Mesenteric fat pad (tissue), 1 donor: ENCODE measurements around the gene DNAJA2. TPM values are rescaled to one million over a fixed set of nuclear protein-coding genes. Genes with fewer than 3 reads are reported as not detected.

ENCODE experiments used
- DNase-seq: peaks from one replicate; pipeline ENCODE4 v3.0.0-alpha.2; 2020; ENCODE audit warnings: low spot score
- total RNA-seq: library from RNA; stranded (reverse); fragmentation: NEBNext Ultra II Directional; extraction: Animal tissue kit (Norgen Biotek cat#: 25700); gene quantifications from one replicate; pipeline ENCODE4 v1.2.1, GENCODE V29; 2021
- donor health status: DM: yes; HTN: yes; CAD: no.

DNAJA2 gene
- total RNA-seq, 1 donor from 2014 or later, result 54.9 TPM

DNA sequence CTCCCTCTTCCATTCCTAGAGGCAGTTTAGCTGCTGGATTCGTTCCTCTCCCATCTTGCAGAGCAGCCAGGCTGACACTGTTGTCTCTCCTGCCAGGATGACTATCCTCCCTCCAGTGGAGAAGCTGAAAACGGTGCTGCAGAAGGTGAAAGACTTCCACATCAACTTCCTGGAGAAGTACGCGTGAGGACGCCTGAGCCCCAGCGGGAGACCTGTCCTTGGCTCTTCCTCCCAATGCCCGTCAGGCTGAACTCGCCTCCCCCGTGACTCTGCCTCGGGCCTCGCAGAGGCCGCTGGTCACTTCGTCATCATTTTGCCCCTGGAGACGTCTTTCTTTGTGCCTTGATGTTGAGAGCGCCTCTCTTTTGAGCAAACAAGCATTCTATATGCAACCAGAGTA is 44.7 kb downstream of the DNAJA2 start:
- no peak for DNase-seq

DNA sequence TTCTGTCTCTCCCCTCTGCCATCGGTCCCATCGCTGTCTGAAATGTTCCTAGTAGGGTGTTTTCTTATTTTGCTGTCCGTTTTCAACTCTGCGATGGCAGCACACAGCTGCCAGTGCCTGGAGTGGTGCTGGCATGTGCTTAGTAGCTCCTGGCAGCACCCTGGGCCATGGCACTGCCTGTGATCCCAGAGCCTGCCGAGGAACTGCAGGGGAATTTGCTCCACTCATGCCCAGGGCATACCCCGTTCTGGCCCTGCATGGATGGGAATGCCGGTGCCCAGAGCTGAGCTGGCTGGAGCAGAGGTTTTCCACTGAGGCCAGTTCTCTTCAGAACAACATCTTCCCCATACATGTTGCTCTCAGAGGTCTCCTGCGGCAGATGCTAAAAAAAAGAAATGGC is 46.2 kb downstream of the DNAJA2 start:
- no peak for DNase-seq

DNA sequence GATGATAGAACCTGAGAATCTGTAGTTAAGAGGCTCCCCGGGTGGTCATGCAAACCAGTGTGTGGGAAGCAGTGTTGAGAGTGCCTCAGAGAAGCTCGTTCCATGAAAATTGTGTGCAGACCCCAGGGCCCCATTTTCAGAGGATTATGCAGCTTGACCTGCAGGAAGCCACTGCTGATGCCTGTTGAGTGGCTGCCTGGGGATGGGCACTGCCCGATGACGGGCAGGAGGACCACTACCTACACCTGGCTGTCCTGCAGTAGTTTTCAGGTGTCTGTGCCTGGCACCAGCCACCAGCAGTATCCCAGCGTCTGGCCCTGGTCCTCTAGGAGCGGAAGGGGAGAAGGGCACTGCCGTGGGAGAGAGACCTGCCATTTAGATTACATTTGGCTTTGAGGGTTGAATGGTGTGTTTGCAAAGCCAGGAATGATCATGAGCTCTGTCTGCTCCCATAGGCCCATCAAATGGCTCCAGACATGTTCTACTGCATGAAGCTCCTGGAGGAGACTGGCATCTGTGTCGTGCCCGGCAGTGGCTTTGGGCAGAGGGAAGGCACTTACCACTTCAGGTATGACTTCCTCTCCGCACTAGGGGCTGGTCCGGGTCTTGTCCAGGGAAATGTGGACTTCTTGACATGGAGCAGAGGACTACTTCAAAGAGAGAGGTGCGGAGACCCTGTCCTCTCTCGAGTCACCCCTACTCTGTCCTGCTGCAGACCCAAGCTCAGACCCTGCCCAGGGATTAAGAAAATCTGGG is 46.8 kb downstream of the DNAJA2 start:
- no peak for DNase-seq

DNA sequence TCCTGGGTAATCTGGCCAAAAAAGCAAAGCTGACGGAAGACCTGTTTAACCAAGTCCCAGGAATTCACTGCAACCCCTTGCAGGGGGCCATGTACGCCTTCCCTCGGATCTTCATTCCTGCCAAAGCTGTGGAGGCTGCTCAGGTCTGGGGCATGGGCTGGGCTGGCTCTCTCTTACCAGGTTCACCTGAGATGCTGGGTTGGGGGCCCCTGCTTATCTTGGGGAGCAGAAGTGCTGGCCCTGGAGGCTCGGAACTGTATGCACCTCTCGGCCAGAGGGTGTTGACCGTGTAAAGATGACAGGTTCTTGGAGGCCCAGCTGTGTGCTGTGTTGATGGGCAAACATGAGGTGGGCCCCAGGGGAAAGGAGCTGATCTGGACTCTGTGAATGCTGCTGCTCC is 49.1 kb downstream of the DNAJA2 start:
- DNase-seq, result no peak

DNA sequence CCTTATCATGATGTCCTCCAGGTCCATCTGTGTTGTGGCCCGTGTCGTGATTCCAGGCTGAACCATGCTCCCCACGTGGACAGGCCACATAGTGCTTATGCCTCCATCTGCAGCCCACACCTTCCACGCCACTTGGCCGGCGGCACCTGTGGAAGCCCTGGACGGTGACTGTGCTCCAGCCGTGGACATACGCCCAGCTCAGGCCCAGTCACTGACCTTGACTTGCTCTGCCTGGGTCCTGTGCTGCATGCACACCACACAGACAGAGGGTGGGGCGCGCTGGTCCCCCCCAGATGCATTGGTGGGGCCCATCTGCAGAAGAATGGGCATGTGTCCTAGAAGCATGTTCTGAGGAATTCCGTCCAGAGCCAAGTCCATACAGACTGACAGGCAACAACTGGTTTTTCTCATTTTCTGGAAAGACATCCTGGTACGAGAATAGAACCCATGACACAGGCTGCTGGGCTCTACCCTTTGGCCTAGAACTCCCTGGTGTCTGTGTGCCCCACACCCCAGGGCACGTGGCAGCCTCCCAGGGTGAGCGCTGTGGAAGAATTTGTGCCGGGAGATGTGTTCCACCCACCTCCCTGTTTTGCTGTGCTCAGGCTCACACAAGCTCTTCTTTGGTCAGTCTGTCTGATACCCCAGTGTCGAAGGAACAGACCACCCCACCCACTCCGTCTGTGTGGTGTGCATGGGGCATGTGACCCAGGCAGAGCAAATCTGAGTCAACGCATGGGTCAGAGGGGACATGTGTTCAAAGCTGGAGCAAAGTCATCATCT is 49.8 kb downstream of the DNAJA2 start:
- no peak for DNase-seq

DNA sequence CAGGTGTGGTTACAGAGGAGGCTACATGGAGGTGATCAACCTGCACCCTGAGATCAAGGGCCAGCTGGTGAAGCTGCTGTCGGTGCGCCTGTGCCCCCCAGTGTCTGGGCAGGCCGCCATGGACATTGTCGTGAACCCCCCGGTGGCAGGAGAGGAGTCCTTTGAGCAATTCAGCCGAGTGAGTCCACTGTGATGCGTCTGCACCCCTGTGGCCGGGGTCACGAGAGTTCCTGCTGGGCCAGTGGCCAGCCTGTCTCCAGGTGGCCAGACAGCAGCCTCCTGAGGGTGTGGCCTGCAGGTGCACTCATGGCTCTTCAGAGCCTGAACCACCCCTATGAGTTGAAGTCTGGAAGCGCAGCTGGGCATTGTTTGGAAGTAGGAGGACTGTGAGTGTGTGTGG is 51.2 kb downstream of the DNAJA2 start:
- no peak for DNase-seq

DNA sequence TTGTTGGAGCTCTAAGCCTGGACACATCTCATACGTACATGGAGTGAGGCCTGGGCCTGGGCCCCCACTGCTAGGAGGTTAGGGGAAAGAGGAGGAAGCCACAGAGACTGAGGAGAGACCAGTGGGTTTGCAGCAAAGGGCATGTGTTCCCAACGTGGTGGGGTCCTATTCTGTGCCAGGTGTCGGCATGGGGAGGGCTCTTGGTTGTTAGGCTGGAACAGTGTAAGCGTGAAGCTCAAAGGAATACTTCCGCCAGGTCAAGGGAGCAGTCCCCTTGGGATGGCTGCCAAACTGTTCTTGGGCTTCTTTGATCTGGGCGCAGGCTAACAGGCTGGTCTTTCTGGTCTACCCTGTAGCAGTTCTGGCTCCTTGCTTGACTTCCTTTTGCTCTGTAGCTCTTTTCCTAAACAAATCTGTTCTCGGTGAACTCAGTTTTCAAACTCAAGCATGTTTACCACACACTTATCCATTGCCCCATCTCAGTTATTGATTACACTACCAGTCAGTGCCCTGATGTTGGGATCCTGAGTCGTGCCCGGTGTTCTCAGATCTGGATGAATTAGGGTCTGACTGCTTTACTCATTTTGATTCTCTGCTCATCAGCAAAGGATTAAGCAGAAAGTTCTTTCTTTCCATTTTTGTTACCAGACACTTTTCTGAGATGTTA is 52.9 kb downstream of the DNAJA2 start:
- no peak for DNase-seq

DNA sequence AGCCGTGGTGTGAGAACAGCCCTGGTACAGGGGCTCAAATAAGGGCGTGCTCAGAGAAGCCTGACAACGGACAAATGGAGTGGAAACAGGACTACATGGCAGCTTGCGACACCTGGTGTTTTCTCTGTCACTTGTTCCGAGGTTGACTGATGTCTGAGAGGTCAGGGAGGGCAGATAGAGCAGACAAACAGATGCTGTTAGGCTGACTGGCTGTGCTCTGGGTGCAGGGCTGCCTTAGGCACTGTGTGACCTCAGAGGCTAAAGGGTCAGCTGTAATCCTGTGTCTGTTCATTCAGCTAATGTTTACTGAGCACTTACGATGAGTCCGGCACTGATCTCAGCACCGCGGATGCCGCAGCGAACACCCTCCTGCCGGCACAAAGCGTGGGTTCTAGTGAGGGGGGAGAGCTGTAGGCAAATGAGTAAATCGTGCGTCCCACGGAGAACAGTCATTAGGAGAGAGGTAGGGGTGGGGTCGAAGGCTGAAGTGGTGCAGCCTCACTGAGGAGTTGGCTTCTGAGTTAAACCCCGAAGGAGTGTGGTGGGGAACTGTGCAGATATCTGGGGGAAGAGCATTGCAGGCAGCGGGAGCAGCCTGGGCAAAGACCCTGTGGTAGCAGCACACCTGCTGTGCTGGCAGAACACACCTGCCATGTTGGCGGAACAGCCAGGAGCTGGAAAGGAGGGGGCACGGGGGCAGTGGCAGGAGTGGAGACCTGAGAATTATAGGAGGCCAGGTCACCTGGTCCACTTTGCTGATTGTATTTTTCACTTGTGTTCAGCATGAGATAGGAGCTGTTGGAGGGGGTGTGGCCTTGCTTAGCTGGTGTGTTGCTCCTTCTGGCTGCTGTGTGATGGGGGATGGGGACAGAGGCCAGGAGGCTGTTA is 54.3 kb downstream of the DNAJA2 start:
- DNase-seq, result no peak

DNA sequence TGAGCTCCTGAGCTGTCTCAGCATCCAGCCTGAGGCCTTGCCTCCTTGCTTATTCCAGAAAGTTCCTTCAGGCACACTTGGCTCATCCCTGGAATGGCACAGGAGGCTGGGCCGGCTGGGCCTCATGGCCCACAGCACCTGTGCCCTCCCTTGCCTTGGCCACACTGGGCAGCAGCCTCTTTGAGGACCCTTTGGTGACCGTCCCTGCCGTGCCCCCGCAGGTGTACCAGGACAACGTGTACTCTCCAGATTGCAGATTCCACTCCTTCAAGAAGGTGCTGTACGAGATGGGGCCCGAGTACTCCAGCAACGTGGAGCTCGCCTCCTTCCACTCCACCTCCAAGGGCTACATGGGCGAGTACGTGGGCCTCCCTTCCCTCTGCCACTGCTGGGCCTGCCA is 55.1 kb downstream of the DNAJA2 start:
- DNase-seq, result no peak

DNA sequence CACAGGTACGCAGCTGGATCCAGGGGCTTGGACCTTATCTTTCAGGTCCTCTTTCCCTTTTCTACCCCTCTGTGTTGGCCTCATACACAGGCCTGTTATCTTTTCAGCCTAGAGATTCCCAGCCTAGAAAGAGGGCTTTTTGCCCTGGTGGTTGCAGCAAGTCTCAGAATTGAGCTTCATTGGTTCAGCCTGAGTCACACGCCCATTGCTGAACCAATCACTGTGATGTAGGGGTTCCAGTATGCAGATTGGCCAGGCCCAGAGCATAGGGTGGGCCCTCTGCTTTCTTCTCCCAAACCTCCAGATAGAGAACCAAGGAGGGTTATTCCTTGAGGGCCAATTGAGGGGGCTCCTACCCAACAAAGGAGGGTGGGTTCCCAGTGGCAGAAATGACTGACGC is 56.5 kb downstream of the DNAJA2 start:
- DNase-seq, result no peak

DNA sequence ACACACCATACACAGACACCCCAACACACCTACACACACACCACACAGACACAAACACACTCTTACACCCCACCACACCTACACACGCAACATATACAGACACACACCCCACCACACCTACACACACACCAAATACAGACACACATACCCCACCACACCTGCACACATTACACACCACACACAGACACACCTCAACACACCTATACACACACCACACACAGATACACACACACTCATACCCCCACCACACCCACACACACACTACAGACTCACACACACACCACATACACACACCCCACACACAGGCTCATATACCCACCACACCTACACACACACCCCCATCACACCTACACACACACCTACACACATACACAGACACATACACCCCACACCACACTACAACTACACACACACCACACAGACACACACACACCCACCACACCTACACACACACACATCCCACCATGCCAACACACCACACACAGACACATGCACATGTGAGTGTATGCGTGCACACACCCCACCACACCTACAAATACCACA is 57.9 kb downstream of the DNAJA2 start:
- DNase-seq, result no peak

DNA sequence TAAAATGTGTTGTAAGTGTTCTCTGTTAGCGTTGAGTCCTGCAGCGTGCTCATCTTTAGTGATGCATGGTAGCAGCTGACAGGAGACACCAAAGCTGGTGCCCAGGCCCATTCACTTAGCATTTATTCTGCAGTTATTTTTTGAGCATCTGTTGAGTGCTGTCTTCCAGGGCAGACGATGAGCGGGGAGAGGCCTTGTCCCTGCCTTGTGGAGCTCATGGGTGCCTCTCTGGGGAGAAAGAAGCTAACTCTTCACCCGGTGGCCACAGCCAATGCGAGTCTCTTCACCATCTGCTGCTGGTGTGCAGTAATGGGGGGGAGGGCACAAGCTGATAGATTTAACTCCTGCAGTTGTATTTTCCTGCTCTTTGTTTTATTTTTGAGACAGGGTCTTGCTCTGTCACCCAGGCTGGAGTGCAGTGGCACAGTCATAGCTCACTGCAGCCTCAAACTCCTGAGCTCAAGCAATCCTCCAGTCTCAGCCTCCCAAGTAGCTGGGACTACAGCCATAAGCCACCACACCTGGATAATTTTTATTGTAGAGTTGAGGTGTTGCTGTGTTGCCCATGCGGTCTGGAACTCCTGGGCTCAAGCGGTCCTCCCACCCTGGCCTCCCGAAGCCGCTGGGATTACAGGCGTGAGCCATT is 58.8 kb downstream of the DNAJA2 start:
- DNase-seq, result no peak

DNA sequence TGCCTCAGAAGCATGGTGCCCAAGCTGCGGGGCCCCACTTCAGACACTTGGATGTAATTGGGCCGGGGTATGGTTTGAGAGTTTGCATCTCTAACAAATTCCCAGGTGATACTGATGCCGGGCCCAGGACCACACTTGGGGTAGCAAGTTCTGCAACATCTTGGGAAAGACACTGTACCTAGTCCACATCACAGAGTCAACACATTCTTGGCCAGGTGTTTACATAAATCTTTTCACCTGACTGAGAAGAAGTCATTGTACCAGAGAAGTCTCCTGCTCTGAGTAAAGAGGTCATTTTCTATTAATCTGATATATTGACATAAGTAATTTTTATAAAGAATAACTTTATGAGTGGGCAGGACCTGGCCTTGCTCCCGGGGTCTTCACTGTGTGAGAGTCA is 61.8 kb downstream of the DNAJA2 start:
- no peak for DNase-seq

DNA sequence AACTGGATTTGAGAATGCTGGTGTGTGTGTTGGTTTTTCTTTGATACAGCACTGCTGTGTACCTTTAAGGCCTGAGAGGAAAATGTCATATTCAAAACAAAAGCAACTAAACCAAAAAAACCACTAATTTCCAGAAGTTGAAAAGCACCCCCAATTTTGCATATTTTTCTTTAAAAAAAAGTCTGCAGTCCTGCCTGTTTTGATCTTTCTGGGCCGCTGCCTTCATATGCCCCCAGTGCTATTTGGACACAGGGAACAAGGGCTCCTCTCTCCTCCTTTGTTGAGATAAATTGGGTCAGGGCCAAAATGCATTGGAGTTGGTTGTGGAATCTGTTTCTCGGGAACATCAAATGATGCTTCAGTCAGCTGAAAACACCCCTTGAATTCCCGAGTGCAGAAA is 62.4 kb downstream of the DNAJA2 start:
- DNase-seq, result no peak

DNA sequence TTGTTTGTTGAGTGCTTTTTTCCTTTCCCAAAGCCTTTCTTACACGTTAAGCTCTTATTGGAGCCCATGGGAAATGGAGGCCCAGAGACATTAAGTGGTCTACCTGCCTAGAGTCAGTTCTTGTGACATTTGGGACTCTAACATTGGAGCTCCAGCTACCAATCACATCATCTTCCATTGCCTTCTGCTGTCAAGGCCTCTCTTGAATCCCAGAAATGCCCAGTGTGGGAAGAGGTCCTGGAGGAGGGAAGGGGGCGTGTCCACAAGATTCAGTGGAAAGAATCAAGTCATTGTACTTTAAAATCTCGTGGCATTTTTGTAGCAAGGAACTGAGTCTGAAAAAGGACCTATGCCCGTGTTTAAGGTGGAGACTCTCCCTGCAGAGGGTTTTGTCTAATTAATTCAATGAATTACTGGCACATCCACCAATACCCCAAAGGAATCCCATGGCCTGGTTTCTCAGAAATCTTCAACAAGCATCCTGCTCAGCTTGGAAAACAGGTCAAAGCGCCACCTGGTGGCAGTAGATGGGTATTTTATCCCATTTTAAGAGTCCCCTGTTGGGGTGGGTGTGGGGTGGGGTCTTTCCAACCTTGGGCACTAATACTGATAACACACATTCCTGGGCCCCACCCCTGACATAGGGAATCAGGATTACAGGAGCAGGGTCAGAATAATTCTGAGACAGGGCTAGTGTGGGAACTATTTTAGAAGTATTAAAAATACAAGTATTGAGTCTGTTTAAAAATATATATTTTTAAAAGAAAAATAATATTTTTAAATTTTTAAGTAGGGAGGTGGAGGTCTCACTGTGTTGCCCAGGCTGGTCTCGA is 64.7 kb downstream of the DNAJA2 start:
- DNase-seq, result no peak

DNA sequence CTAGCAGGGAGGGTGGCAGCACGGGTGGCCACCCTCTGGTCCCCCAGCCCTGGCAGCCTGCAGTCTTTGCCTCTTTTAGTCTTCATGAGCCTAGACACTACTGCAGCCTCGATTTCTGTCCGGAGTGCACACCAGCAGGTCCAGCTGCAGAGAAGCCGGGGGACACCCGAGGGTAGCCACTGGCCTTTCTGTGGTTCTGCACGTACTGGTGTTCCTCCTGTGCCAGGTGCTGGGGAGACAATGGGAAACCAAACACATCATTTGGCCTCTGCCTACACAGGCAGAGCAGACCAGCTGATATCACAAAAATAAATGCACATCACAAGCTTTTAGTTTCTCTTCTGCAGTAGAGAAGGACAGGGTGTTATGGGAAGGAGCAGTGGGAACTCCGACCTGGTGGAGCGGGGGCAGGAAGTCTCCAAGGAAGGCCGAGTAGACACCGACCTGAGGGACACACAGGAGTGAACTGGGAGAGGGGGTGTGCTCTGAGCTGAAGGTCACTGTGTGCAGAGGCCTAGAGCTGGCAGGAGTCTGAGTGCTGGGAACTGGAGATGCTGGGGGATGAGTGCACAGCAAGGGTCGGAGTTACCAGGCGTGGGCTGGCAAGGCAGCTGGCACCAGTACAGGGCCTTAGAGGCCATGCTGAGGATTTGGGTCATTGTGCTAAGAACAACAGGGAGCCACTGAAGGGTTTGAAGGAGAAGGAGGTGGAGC is 66.3 kb downstream of the DNAJA2 start:
- no peak for DNase-seq

DNA sequence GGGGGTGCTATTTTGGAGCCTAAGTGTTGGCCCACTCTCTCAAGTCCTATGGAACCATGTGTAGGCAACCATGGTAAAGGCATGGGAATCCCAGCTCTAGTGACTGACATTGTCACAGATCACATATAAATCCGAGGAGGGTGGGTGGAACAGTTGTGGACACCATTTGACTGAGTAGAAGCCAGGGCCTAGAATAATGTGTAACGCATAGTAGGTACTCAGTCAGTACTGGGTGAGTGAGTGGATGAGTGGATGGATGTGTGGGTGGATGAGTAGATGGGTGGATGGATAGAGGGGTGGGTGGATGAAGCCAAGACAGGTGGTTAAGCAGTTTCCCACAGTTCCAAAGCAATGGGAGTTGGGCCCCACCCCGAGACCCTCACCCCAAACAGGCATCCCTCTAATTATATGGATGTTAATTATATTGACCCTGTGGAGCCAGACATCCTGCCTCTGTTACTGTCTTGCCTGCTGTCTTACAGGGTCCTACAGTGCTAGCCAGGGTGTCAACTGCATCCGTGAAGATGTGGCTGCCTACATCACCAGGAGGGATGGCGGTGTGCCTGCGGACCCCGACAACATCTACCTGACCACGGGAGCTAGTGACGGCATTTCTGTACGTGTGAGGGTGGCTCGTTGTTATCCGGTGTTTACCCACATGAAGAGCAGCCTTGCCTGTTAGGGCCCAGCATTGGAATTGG is 67.0 kb downstream of the DNAJA2 start:
- no peak for DNase-seq
